IMR-90 (cell line): ENCODE data around the gene TKFC. TPM values are rescaled to one million over a fixed set of nuclear protein-coding genes. Genes with fewer than 3 reads are reported as not detected.

ENCODE experiments used
- ATAC-seq: fragments of 200-7000 bp; cut with Tn5 transposase; 2 replicates; pipeline ENCODE4 v1.9.1; 2020; ENCODE audit warnings: low read depth, mild to moderate bottlenecking, moderate library complexity
- BruUV-seq: library from RNA; stranded (reverse); fragments of 400-500 nt; replicated peaks from 2 replicates; lab custom pipeline; 2021; lab: Mats Ljungman, UMichigan
- CTCF ChIA-PET: fragments of 300-600 bp; formaldehyde crosslinking; extraction: SDS; loops from one replicate; lab custom pipeline; 2021; ENCODE audit warnings: antibody characterized with exemption; lab: Yijun Ruan, JAX
- POLR2A ChIA-PET: fragments of 300-600 bp; sonication (Branson Sonifier 250); formaldehyde crosslinking; loops from one replicate; lab custom pipeline; 2022; ENCODE audit warnings: antibody characterized with exemption; ENCODE audit not compliant: unreplicated experiment; lab: Charles Lee
- DNase-seq: peaks from one replicate; pipeline ENCODE4 v3.0.0; 2013
- H2AFZ ChIP-seq: replicated peaks from 2 replicates; pipeline ENCODE3; 2013; ENCODE audit warnings: low read length, mild to moderate bottlenecking; ENCODE audit not compliant: poor library complexity
- H2AK5ac ChIP-seq: 2 replicates; pipeline ENCODE4 v1.6.1; 2013; ENCODE audit warnings: low read depth, low read length, inconsistent platforms
- H2AK9ac ChIP-seq: replicated peaks from 2 replicates; pipeline ENCODE3; 2013; ENCODE audit warnings: mild to moderate bottlenecking, low read depth, low read length, moderate library complexity; ENCODE audit not compliant: poor library complexity
- H2BK120ac ChIP-seq: 2 replicates; pipeline ENCODE4 v1.6.1; 2013; ENCODE audit warnings: low read depth, low read length, inconsistent platforms
- H2BK15ac ChIP-seq: 3 replicates; pipeline ENCODE4 v1.6.1; 2013; ENCODE audit warnings: low read depth, low read length, inconsistent platforms
- H2BK20ac ChIP-seq: 2 replicates; pipeline ENCODE4 v1.6.1; 2013; ENCODE audit warnings: low read depth, mild to moderate bottlenecking, inconsistent platforms, low read length, moderate library complexity
- H2BK5ac ChIP-seq: 2 replicates; pipeline ENCODE4 v1.6.1; 2013; ENCODE audit warnings: mild to moderate bottlenecking, low read depth, low read length, inconsistent platforms; ENCODE audit not compliant: poor library complexity, severe bottlenecking
- H3K14ac ChIP-seq: replicated peaks from 2 replicates; pipeline ENCODE4 v1.6.1; 2013; ENCODE audit warnings: low read depth, low read length, inconsistent platforms
- H3K18ac ChIP-seq: 2 replicates; pipeline ENCODE4 v1.6.1; 2013; ENCODE audit warnings: low read depth, low read length, control low read depth
- H3K23ac ChIP-seq: 2 replicates; pipeline ENCODE4 v1.6.1; 2013; ENCODE audit warnings: low read depth, low read length, inconsistent platforms
- H3K27ac ChIP-seq: 2 replicates; pipeline ENCODE4 v1.5.1; 2013; ENCODE audit warnings: mild to moderate bottlenecking, control low read depth, low read length; ENCODE audit not compliant: insufficient read depth
- H3K27me3 ChIP-seq: 2 replicates; pipeline ENCODE4 v1.6.1; 2013; ENCODE audit warnings: low read length; ENCODE audit not compliant: control insufficient read depth, insufficient read depth
- H3K36me3 ChIP-seq: 2 replicates; pipeline ENCODE4 v1.6.1; 2013; ENCODE audit warnings: low read length, mixed read lengths; ENCODE audit not compliant: control insufficient read depth, insufficient read depth
- H3K4ac ChIP-seq: 2 replicates; pipeline ENCODE4 v1.6.1; 2013; ENCODE audit warnings: low read depth, low read length, inconsistent platforms
- H3K4me1 ChIP-seq: 2 replicates; pipeline ENCODE4 v1.6.1; 2013; ENCODE audit warnings: low read length, mixed read lengths; ENCODE audit not compliant: control insufficient read depth, insufficient read depth
- H3K4me2 ChIP-seq: 2 replicates; pipeline ENCODE4 v1.6.1; 2013; ENCODE audit warnings: low read depth, mild to moderate bottlenecking, control low read depth, low read length, moderate library complexity
- H3K4me3 ChIP-seq: 2 replicates; pipeline ENCODE4 v1.5.1; 2013; ENCODE audit warnings: low read depth, mild to moderate bottlenecking, control low read depth, low read length, moderate library complexity; ENCODE audit not compliant: insufficient read depth
- H3K56ac ChIP-seq: 2 replicates; pipeline ENCODE4 v1.6.1; 2013; ENCODE audit warnings: low read length, inconsistent platforms; ENCODE audit not compliant: insufficient read depth; ENCODE audit errors: extremely low read depth
- H3K79me1 ChIP-seq, 2 experiments: 2 replicates each; pipeline ENCODE4 v1.6.1; 2013; ENCODE audit warnings: low read length in 2 of 2, inconsistent platforms in 1 of 2, low read depth in 1 of 2
- H3K9ac ChIP-seq: 2 replicates; pipeline ENCODE4 v1.6.1; 2013; ENCODE audit warnings: low read depth, low read length, control low read depth
- H3K9me1 ChIP-seq: 2 replicates; pipeline ENCODE4 v1.6.1; 2013; ENCODE audit warnings: low read length, inconsistent platforms; ENCODE audit not compliant: insufficient read depth
- H3K9me3 ChIP-seq: 2 replicates; pipeline ENCODE4 v1.6.1; 2013; ENCODE audit warnings: low read length; ENCODE audit not compliant: control insufficient read depth, insufficient read depth
- H4K20me1 ChIP-seq: 2 replicates; pipeline ENCODE4 v1.6.1; 2013; ENCODE audit warnings: low read length, inconsistent platforms; ENCODE audit not compliant: insufficient read depth
- H4K5ac ChIP-seq: 2 replicates; pipeline ENCODE4 v1.6.1; 2013; ENCODE audit warnings: mild to moderate bottlenecking, low read depth, low read length, control low read depth
- H4K8ac ChIP-seq, 2 experiments: 2 replicates each; pipeline ENCODE4 v1.6.1; 2013; ENCODE audit warnings: low read depth in 2 of 2, low read length in 2 of 2, control low read depth in 1 of 2, inconsistent platforms in 1 of 2
- H4K91ac ChIP-seq: 2 replicates; pipeline ENCODE4 v1.6.1; 2013; ENCODE audit warnings: low read depth, low read length, inconsistent platforms; ENCODE audit not compliant: insufficient read depth
- FOS ChIP-seq: fragments of 150-350 bp; IDR thresholded peaks from 2 replicates; pipeline ENCODE4 v1.6.1; 2016; ENCODE audit warnings: low read depth, low read length
- NFE2L2 ChIP-seq: fragments of 150-350 bp; IDR thresholded peaks from 2 replicates; pipeline ENCODE4 v1.6.1; 2016; ENCODE audit warnings: low read depth, mild to moderate bottlenecking, low read length
- WGBS, 2 experiments: methylation state at CpG; one replicate each; pipeline versions ENCODE4 v1.1.5 to v1.1.7; 2013; ENCODE audit warnings: missing lambda C conversion rate in 2 of 2; ENCODE audit not compliant: insufficient read length in 1 of 2; ENCODE audit errors: extremely low coverage in 2 of 2; 5-methylcytosine and 5-hydroxymethylcytosine counted together
- dilution Hi-C: fragments of 300-500 bp; cut with HindIII; formaldehyde crosslinking; loops from one replicate; pipeline ENCODE4 v1.14.3; 2018; ENCODE audit warnings: low sequenced_read_pairs; ENCODE audit not compliant: unreplicated experiment
- in situ Hi-C: fragments of 300-500 bp; cut with MboI; formaldehyde crosslinking; loops from 3 replicates; pipeline ENCODE4 v1.14.3; 2019; ENCODE audit warnings: low sequenced_read_pairs, inconsistent platforms, mixed read lengths
- intact Hi-C: fragments of 100-400 bp; cut with micrococcal nuclease; formaldehyde crosslinking; loops from 2 replicates; pipeline ENCODE4 v1.10.0; 2022
- polyA plus RNA-seq, 3 experiments: library from polyadenylated mRNA; depleted of rRNA; stranded (reverse); fragments of >200 nt; gene quantifications; 2 replicates each; pipeline ENCODE4 v1.2.3, GENCODE V29; 2012; ENCODE audit warnings: low replicate concordance in 1 of 3
- total RNA-seq: library from RNA; depleted of rRNA; stranded (reverse); fragments of >200 nt; gene quantifications from 2 replicates; pipeline ENCODE4 v1.2.3, GENCODE V29; 2012

TKFC gene
- total and polyA plus RNA-seq, 2 of the 4 experiments (the other 2 are of a cell fraction) = 10.4 to 30.8 TPM

GRCh38 chr11:61306221-61306620, 26.8 kb upstream of the TKFC start:
- Histone ChIP-seq H3K9me3 (no peaks in the 10 kb centered on the region), H3K27me3 (no peaks in the 10 kb centered on the region), H2BK5ac (no peak overlapping the region), H3K9me1 (no peaks in the 10 kb centered on the region; the same call in 1 of the 2 replicates), H3K14ac (no peak overlapping the region), H2BK20ac (no peak overlapping the region), H3K9ac (no peak overlapping the region), H3K27ac (no peak overlapping the region), H3K18ac (no peak overlapping the region), H4K8ac (no peak overlapping the region), H3K4me3 (no peak overlapping the region), H2AFZ (no peak overlapping the region), H3K79me1 (peaks cover 18 to 36% of the 10 kb centered on the region in 2 experiments), H2AK9ac (no peak overlapping the region), H2BK15ac (no peak overlapping the region), H3K4ac (no peak overlapping the region), H3K4me2 (no peak overlapping the region), H2AK5ac (no peak overlapping the region), H3K4me1 (no peaks in the 10 kb centered on the region), H3K56ac (no peak overlapping the region), H4K91ac (no peak overlapping the region), H4K20me1 (peaks cover 25% of the 10 kb centered on the region), H2BK120ac (no peak overlapping the region), H3K36me3 (peaks cover 80% of the 10 kb centered on the region), H3K23ac (no peak overlapping the region), H4K5ac (no peak overlapping the region)
- ATAC-seq = no peak
- ChIA-PET CTCF (no interaction called here), POLR2A (no interaction called here)
- no peak for TF ChIP-seq FOS
- TF ChIP-seq NFE2L2 = no peak
- in situ Hi-C loops (loop anchor here (25.0 kb wide), 1 partner anchor 1694 kb away; the partner anchor contains the start of gene OSBP), dilution Hi-C loops (no loop called here), intact Hi-C loops (no loop called here)
- no peak for DNase-seq
- BruUV-seq = no TSS peak
- WGBS, 2 experiments = 90% methylated on average over 1 of the region's 1 CpG; no CpG with 5 or more reads in 1 of the 2 experiments
